Right lobe of liver (tissue), 6 donors: Measurements from ENCODE around the gene KCNQ1OT1. TPM values are rescaled to one million over a fixed set of nuclear protein-coding genes. Genes with fewer than 3 reads are reported as not detected.

ENCODE experiments used
- ATAC-seq, 4 donors: fragments of 200-7000 bp; cut with Tn5 transposase; one replicate each; pipeline ENCODE4 v1.9.1; 2020; ENCODE audit warnings: mild to moderate bottlenecking in 4 of 4, moderate library complexity in 4 of 4
- DNase-seq, 3 donors: peaks; one replicate each; pipeline ENCODE4 v3.0.0-alpha.2; 2020
- H3K27ac ChIP-seq, 3 donors: fragments of 200-600 bp; one replicate each; pipeline ENCODE4 v1.8.0; 2022
- H3K27me3 ChIP-seq, 2 donors: fragments of 200-600 bp; one replicate each; pipeline ENCODE4 v1.8.0; 2022
- H3K36me3 ChIP-seq, 4 donors: fragments of 200-600 bp; sonication (generic) in 1 of 4; one replicate each; pipeline versions ENCODE4 v1.5.1 to v1.8.0; 2017 to 2022; ENCODE audit warnings: control low read depth in 1 of 4
- H3K4me1 ChIP-seq, 4 donors: fragments of 200-600 bp; sonication (generic) in 1 of 4; one replicate each; pipeline versions ENCODE4 v1.5.1 to v1.8.0; 2017 to 2022; ENCODE audit warnings: control low read depth in 1 of 4
- H3K4me3 ChIP-seq, 3 donors: fragments of 200-600 bp; one replicate each; pipeline ENCODE4 v1.8.0; 2022
- H3K9me3 ChIP-seq, 4 donors: fragments of 200-600 bp; sonication (generic) in 1 of 4; one replicate each; pipeline versions ENCODE4 v1.5.1 to v1.8.0; 2017 to 2022; ENCODE audit warnings: control low read depth in 1 of 4
- POLR2A ChIP-seq: fragments of 450-650 bp; IDR thresholded peaks from one replicate; pipeline ENCODE4 v1.6.1; 2017; ENCODE audit warnings: antibody characterized with exemption, mild to moderate bottlenecking
- WGBS: methylation state at CpG from one replicate; pipeline ENCODE4 v1.1.6; 2018; ENCODE audit warnings: low coverage, low lambda C conversion rate; ENCODE audit not compliant: insufficient coverage; ENCODE audit errors: missing lambda C conversion rate; 5-methylcytosine and 5-hydroxymethylcytosine counted together
- intact Hi-C, 2 donors: fragments of 100-400 bp; cut with DNase I; formaldehyde crosslinking; loops; one replicate each; pipeline versions ENCODE4 v1.11.2 to v1.14.1; 2022
- total RNA-seq, 6 experiments: library from RNA; depleted of rRNA in 2 of 6; stranded (reverse); fragments of >200 nt in 2 of 6; fragmentation: NEBNext Ultra II Directional in 3 of 6; extraction: Animal tissue kit (Norgen Biotek cat#: 25700) in 3 of 6; gene quantifications; one replicate each; pipeline versions ENCODE4 v1.1.0 to v1.2.4, GENCODE V29; 2016 to 2023
- TF ChIP-seq, protein P1 (sequence below), 4 donors: fragments of 200-600 bp in 3 of 4; fragments of 450-650 bp in 1 of 4; IDR thresholded peaks; one replicate each; pipeline versions ENCODE4 v1.5.1 to v1.8.0; 2016 to 2022; ENCODE audit warnings: antibody characterized with exemption in 4 of 4, mild to moderate bottlenecking in 2 of 4
- donor health status: DM: no; HTN: yes; CAD: no.
- donor health status: DM: no; HTN: no; CAD: no.
- donor health status: DM: no; HTN: no; CAD: no.
- donor health status: DM: no; HTN: yes; CAD: no.
- donor health status: DM: no; HTN: yes; CAD: no.

KCNQ1OT1 gene
- total RNA-seq, 6 experiments from 2014 or later: 0.37 to 1.7 (median 0.60) TPM

- Histone ChIP-seq H3K36me3 (no peaks in the 10 kb centered on the region), H3K4me3 (no peak overlapping the region), H3K27me3 (no peaks in the 10 kb centered on the region), H3K9me3 (no peaks in the 10 kb centered on the region), H3K4me1 (no peaks in the 10 kb centered on the region), H3K27ac (no peak overlapping the region)
- ATAC-seq (no peak), DNase-seq (peak in 2 of 3 donors; percentile 27 to 36)
- intact Hi-C loops: no loop called here
- TF ChIP-seq, protein P1, sequence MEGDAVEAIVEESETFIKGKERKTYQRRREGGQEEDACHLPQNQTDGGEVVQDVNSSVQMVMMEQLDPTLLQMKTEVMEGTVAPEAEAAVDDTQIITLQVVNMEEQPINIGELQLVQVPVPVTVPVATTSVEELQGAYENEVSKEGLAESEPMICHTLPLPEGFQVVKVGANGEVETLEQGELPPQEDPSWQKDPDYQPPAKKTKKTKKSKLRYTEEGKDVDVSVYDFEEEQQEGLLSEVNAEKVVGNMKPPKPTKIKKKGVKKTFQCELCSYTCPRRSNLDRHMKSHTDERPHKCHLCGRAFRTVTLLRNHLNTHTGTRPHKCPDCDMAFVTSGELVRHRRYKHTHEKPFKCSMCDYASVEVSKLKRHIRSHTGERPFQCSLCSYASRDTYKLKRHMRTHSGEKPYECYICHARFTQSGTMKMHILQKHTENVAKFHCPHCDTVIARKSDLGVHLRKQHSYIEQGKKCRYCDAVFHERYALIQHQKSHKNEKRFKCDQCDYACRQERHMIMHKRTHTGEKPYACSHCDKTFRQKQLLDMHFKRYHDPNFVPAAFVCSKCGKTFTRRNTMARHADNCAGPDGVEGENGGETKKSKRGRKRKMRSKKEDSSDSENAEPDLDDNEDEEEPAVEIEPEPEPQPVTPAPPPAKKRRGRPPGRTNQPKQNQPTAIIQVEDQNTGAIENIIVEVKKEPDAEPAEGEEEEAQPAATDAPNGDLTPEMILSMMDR (IDR thresholded peaks at IDR 0.05): no peak
- TF ChIP-seq POLR2A: no peak
- no CpG with 5 or more reads among the region's 1 CpG for WGBS
Observed at GRCh38 chr11:2684581-2684980, 15.2 kb downstream of the KCNQ1OT1 start.

DNA sequence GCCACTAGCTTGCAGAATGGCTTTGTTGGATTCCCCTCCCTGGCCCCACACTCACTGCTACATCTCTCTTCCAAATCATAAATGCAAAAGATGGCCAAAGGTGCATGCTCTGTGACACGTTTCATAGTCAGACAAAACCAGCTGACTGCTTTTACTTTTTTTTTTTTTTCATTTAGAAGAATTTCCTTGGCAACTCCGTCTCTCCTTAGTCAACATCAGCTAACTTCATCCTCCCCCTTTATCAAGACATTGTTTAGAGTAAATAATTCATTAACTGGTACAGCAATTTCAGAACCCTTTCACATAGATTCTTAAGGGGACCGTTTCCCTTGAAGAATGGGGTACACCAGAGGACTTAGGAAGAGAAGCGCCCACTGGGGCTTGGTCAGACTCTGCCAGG lies 16.0 kb downstream of the KCNQ1OT1 start:
- TF ChIP-seq, protein P1 (IDR thresholded peaks at IDR 0.05): no peak
- no peak for TF ChIP-seq POLR2A
- WGBS: 65% methylated on average over 3 of the region's 4 CpGs

DNA sequence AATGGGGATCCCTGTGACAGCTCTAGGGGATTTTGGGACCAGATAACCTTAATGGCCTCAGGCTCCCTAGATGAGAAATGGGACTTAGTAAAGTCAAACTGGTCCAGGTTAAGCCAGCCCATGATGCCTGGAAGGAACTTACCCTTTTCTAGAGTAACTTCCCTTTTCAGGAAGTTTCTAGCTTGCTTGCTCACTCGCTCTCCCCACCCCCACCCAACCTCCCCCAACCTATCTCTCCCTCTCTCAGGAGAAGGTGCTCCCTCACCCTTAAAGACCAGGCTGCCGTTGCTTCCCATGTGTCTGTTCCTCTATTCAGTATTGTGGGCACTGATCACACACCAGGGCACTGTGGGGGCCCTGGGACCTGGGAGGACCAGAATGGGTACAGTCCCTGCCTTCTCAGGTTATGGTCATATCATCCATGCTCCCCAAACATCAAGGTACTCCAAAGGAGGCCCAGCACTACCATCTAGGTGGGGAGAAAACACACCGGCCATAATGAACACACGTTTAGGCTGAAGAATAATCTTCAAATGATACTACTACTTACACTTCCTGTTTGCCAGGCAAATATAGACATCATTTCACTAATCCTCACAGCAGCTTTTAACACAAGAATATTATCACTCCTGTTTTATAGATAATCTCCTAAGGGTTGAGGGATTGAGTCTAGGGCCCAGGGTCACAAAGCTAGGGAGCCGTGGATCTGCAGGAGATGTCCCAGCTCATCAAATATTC lies 18.2 kb downstream of the KCNQ1OT1 start:
- 52% methylated on average over 4 of the region's 5 CpGs for WGBS
- DNase-seq (peak in 1 of 3 donors; percentile 3), ATAC-seq (no peak)
- Histone ChIP-seq H3K9me3 (no peaks in the 10 kb centered on the region), H3K27me3 (no peaks in the 10 kb centered on the region), H3K36me3 (no peaks in the 10 kb centered on the region), H3K27ac (no peak overlapping the region), H3K4me3 (no peak overlapping the region), H3K4me1 (no peaks in the 10 kb centered on the region)
- intact Hi-C loops: no loop called here
- TF ChIP-seq, protein P1 (IDR thresholded peaks at IDR 0.05): no peak
- TF ChIP-seq POLR2A: no peak

More for the DNA sequence above, 16.0 kb downstream of the KCNQ1OT1 start:
- intact Hi-C loops: no loop called here
- DNase-seq (no peak), ATAC-seq (no peak)
- Histone ChIP-seq H3K27ac (no peak overlapping the region), H3K4me1 (no peaks in the 10 kb centered on the region), H3K36me3 (no peaks in the 10 kb centered on the region), H3K27me3 (no peaks in the 10 kb centered on the region), H3K9me3 (no peaks in the 10 kb centered on the region), H3K4me3 (no peak overlapping the region)

DNA sequence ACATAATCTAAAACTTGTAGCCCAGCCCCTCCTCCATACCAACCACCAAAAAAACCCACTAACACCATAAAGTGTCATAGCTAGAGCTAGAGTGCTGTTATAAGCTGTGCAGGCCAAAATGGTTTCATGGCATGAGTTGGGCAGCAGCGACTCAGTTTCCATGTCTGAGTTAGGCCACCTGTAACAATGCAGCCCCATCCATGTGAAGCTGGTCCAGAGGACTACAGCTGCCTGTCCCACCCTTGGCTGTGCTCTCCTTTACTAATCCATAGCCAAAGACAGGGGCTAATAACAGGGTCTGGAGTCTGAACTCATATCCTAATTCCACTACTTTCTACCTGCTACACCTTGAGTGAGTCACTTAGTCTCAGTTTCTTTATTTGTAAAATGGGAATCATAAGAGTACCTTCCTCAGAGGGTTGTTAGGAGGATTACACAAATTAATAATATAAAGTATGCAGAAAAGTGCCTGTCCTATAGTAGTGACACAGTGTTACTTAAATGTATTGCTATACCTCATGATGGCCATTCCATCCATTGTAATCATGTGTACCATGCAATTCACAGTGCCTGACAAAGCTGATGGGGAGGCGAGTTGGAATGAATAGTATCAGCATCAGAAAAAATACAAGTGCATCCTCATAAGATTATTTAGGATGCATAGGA lies 20.6 kb downstream of the KCNQ1OT1 start:
- 80% methylated on average over 1 of the region's 2 CpGs for WGBS
- intact Hi-C loops: no loop called here
- H3K9me3 ChIP-seq: no peaks in the 10 kb centered on the region
- ATAC-seq (no peak), DNase-seq (peak in 1 of 3 donors; percentile 15)
- H3K27me3 ChIP-seq: no peaks in the 10 kb centered on the region
- no peak overlapping the region for H3K4me3 ChIP-seq
- H3K4me1 ChIP-seq: no peaks in the 10 kb centered on the region
- TF ChIP-seq, protein P1 (IDR thresholded peaks at IDR 0.05): no peak
- no peak for TF ChIP-seq POLR2A
- H3K36me3 ChIP-seq: peaks cover 0 to 1% (median 0%) of the 10 kb centered on the region in 4 donors
- H3K27ac ChIP-seq: no peak overlapping the region
